Activated naive CD8-positive, alpha-beta T cell treated with anti-CD3 and anti-CD28 coated beads, Interleukin-2, amount 10 ng/mL, durations not matched to agents 7 days and 5 days (primary cell): ENCODE measurements around the gene ADGRD1. TPM values are rescaled to one million over a fixed set of nuclear protein-coding genes. Genes with fewer than 3 reads are reported as not detected.

Source experiments
- ATAC-seq: fragments of 150-1000 bp; cut with Tn5 transposase; one replicate; pipeline ENCODE4 v1.10.0; 2021; ENCODE audit warnings: low read depth, moderate library complexity
- POLR2A ChIA-PET: fragments of 350-600 bp; sonication (Branson Sonifier 250); formaldehyde crosslinking; loops from one replicate; lab custom pipeline; 2021; ENCODE audit warnings: antibody characterized with exemption; lab: Charles Lee
- DNase-seq: peaks from one replicate; pipeline ENCODE4 v3.0.0; 2021
- H3K27ac Mint-ChIP-seq: one replicate; pipeline ENCODE4 v1.8.0; 2022; ENCODE audit warnings: mild to moderate bottlenecking, mixed read lengths
- H3K27me3 Mint-ChIP-seq: one replicate; pipeline ENCODE4 v1.8.0; 2022; ENCODE audit warnings: mild to moderate bottlenecking, moderate library complexity, mixed read lengths
- H3K36me3 Mint-ChIP-seq: one replicate; pipeline ENCODE4 v1.8.0; 2021; ENCODE audit warnings: mild to moderate bottlenecking, mixed read lengths
- H3K4me1 Mint-ChIP-seq: one replicate; pipeline ENCODE4 v1.8.0; 2021; ENCODE audit warnings: mixed read lengths
- H3K4me3 Mint-ChIP-seq: one replicate; pipeline ENCODE4 v1.8.0; 2022; ENCODE audit warnings: mild to moderate bottlenecking, moderate library complexity, mixed read lengths
- H3K9me3 Mint-ChIP-seq: one replicate; pipeline ENCODE4 v1.8.0; 2021; ENCODE audit warnings: mixed read lengths
- total RNA-seq, 2 experiments: library from RNA; stranded (reverse); gene quantifications; one replicate each; pipeline ENCODE4 v1.2.3, GENCODE V29; 2021

ADGRD1 gene
- total RNA-seq, 2 experiments from 2014 or later: not detected

GRCh38 chr12:131084341-131085011 is 130.8 kb downstream of the ADGRD1 start:
- Mint-ChIP-seq H3K36me3 (no peaks in the 10 kb centered on the region), H3K4me1 (no peaks in the 10 kb centered on the region)
- ATAC-seq: no peak

DNA sequence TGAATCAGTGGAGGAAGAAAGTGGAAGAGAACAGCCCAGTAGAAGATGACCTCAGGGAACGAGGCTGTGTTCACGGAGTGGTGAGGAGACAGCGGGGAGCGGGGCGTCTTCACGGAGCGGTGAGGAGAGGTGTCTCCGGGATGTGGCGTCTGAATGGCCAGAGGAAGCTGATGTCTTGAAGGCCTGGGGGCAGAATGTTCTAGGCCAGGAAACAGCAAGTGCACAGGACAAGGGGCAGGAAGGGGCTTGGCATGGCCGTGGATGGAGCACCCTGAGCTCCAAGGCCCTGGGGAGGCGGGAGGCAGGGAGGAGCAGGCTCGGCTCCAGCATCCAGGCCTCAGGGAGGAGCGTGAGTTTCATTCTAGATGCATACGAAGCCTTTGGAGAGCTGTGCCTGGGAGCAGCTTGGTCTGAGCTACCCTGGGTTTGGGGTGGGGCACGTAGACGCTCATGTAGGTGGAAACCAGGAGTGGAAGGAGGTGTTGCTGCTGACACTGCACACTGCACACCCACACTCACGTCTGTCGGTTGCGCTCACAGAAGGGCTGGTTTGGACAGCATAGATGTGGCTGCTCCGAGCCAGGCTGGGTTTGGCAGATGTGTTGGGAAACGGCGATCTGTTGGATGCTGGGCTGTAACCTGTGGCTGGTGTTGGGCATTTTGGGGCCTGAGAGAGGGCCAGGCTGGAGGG is 131.6 kb downstream of the ADGRD1 start:
- peak; percentile 12 for DNase-seq
- Mint-ChIP-seq H3K9me3 (no peaks in the 10 kb centered on the region), H3K4me1 (no peaks in the 10 kb centered on the region), H3K27ac (no peak overlapping the region), H3K36me3 (no peaks in the 10 kb centered on the region), H3K4me3 (no peak overlapping the region), H3K27me3 (peaks cover 5% of the 10 kb centered on the region)
- POLR2A ChIA-PET: no interaction called here
- no peak for ATAC-seq

More at GRCh38 chr12:131084341-131085011, 130.8 kb downstream of the ADGRD1 start:
- POLR2A ChIA-PET: no interaction called here
- no peak overlapping the region for H3K4me3 Mint-ChIP-seq
- H3K27me3 Mint-ChIP-seq: peaks cover 7% of the 10 kb centered on the region
- no peak overlapping the region for H3K27ac Mint-ChIP-seq
- no peak for DNase-seq
- H3K9me3 Mint-ChIP-seq: no peaks in the 10 kb centered on the region

- no peak overlapping the region for H3K27ac Mint-ChIP-seq
- ATAC-seq (no peak), DNase-seq (no peak)
- H3K4me1 Mint-ChIP-seq: no peaks in the 10 kb centered on the region
- peaks cover 5% of the 10 kb centered on the region for H3K27me3 Mint-ChIP-seq
- POLR2A ChIA-PET: no interaction called here
- H3K36me3 Mint-ChIP-seq: no peaks in the 10 kb centered on the region
- H3K9me3 Mint-ChIP-seq: no peaks in the 10 kb centered on the region
- no peak overlapping the region for H3K4me3 Mint-ChIP-seq
Observed at GRCh38 chr12:131085816-131086591, 132.3 kb downstream of the ADGRD1 start.

- DNase-seq (peak; percentile 21), ATAC-seq (no peak)
- Mint-ChIP-seq H3K27ac (no peak overlapping the region), H3K4me3 (no peak overlapping the region), H3K9me3 (no peaks in the 10 kb centered on the region), H3K4me1 (peaks cover 5% of the 10 kb centered on the region), H3K27me3 (peaks cover under 1% of the 10 kb centered on the region), H3K36me3 (no peaks in the 10 kb centered on the region)
- POLR2A ChIA-PET: interaction anchor here (0.5 kb wide), 1 partner anchor 148 kb away, joined by 3 read pairs; no protein-coding TSS in a partner anchor
Observed at GRCh38 chr12:131087302-131087818, 133.7 kb downstream of the ADGRD1 start.

- H3K4me1 Mint-ChIP-seq: peaks cover 8% of the 10 kb centered on the region
- H3K36me3 Mint-ChIP-seq: no peaks in the 10 kb centered on the region
- no peak for ATAC-seq
- H3K27me3 Mint-ChIP-seq: no peaks in the 10 kb centered on the region
- no peak for DNase-seq
- no peaks in the 10 kb centered on the region for H3K9me3 Mint-ChIP-seq
- no peak overlapping the region for H3K27ac Mint-ChIP-seq
- no peak overlapping the region for H3K4me3 Mint-ChIP-seq
- POLR2A ChIA-PET: no interaction called here
Observed at GRCh38 chr12:131087991-131088700, 134.4 kb downstream of the ADGRD1 start.

- H3K4me1 Mint-ChIP-seq: peaks cover 9% of the 10 kb centered on the region
- no peaks in the 10 kb centered on the region for H3K9me3 Mint-ChIP-seq
- no peak overlapping the region for H3K27ac Mint-ChIP-seq
- ATAC-seq (no peak), DNase-seq (no peak)
- no peak overlapping the region for H3K4me3 Mint-ChIP-seq
- POLR2A ChIA-PET: no interaction called here
- H3K36me3 Mint-ChIP-seq: no peaks in the 10 kb centered on the region
- no peaks in the 10 kb centered on the region for H3K27me3 Mint-ChIP-seq
Observed at GRCh38 chr12:131088701-131089530, 135.2 kb downstream of the ADGRD1 start.

DNA sequence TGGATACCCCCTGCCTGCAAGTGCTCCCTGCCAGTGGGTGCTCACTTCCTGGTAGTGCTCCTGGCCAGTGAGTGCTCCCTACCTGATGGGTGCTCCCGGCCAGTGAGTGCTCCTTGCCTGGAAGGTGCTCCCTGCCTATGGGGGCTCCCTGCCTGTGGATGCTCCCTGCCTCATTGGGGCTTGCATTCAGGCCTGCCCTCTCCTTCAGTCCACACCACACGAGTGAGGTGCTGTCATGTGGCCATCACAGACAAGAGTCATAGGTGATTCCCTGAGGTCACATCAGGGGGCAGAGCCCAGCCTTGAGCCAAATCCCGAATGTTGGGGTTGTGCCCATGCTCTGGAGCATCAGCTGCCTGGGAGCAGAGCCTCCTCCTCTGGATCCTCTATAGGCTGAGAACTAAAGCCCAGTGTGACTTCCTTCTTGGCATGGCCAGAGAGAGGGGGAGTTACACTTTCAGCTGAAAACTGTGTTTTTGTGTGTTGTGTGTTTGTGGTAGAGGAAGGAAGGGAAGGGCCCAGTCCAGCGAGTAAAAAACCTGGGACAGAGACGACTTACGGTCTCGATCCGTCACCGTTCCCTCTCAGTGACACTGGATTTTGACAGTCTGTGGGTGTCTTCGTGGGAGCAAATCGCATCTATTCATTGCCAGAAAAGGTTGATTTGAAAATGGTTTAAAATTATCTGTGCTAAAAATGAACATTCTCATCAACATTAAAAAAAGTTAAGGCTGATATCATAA is 136.0 kb downstream of the ADGRD1 start:
- DNase-seq (peak; percentile 18), ATAC-seq (no peak)
- Mint-ChIP-seq H3K4me1 (peaks cover 9% of the 10 kb centered on the region), H3K27ac (no peak overlapping the region), H3K9me3 (no peaks in the 10 kb centered on the region), H3K4me3 (no peak overlapping the region), H3K27me3 (no peaks in the 10 kb centered on the region), H3K36me3 (no peaks in the 10 kb centered on the region)
- POLR2A ChIA-PET: no interaction called here

DNA sequence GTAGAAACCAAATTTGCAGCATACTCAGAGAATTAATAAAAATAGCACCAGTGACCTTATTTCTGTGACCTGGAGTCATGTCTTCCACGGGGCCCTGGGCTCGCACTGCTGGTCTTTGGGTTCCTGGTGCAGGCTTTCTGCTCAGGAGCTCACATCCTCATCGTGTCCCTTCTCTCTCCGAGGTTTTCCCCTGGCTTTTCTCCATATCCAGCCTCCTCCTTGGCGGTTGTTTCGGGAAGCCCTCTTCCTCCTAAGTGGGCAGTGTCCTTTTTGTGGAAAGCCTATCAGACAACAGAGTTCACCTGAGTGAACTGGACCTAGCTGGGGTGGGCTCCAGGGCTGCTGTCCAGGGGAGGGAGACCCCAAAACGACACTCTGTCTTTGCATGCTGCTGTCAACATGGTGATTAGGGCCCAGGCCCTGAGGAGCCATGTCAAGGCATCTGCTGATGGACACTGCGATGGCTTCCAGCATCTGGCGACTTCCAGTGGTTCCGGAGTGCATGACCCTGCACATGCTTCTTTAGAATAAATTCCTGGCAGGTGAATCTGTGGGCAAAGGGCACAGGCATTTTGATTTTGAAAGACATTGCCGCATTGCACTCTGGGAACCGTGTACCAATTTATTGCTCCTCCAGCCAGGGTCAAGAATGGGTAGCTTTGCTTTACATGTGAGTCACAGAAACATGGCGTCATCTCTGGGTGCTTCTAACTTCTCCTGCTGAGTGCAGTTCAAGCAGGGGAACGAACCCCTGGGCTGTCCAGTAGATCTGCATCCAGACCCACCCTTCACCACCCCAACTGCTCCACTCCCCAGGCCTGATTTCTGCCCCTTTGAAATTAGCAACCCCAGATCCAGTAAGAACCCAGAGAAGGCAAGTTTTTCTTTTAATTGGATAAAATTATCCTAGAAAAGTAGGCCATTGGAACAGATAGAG is 136.8 kb downstream of the ADGRD1 start:
- H3K9me3 Mint-ChIP-seq: no peaks in the 10 kb centered on the region
- POLR2A ChIA-PET: no interaction called here
- peaks cover 9% of the 10 kb centered on the region for H3K4me1 Mint-ChIP-seq
- no peak overlapping the region for H3K4me3 Mint-ChIP-seq
- H3K36me3 Mint-ChIP-seq: no peaks in the 10 kb centered on the region
- DNase-seq (no peak), ATAC-seq (no peak)
- peaks cover 2% of the 10 kb centered on the region for H3K27me3 Mint-ChIP-seq
- no peak overlapping the region for H3K27ac Mint-ChIP-seq

- POLR2A ChIA-PET: no interaction called here
- peaks cover 9% of the 10 kb centered on the region for H3K4me1 Mint-ChIP-seq
- no peak for ATAC-seq
- H3K27ac Mint-ChIP-seq: no peak overlapping the region
- no peak overlapping the region for H3K4me3 Mint-ChIP-seq
- peaks cover 4% of the 10 kb centered on the region for H3K27me3 Mint-ChIP-seq
- no peak for DNase-seq
- H3K36me3 Mint-ChIP-seq: no peaks in the 10 kb centered on the region
- no peaks in the 10 kb centered on the region for H3K9me3 Mint-ChIP-seq
Observed at GRCh38 chr12:131091413-131091975, 137.8 kb downstream of the ADGRD1 start.

DNA sequence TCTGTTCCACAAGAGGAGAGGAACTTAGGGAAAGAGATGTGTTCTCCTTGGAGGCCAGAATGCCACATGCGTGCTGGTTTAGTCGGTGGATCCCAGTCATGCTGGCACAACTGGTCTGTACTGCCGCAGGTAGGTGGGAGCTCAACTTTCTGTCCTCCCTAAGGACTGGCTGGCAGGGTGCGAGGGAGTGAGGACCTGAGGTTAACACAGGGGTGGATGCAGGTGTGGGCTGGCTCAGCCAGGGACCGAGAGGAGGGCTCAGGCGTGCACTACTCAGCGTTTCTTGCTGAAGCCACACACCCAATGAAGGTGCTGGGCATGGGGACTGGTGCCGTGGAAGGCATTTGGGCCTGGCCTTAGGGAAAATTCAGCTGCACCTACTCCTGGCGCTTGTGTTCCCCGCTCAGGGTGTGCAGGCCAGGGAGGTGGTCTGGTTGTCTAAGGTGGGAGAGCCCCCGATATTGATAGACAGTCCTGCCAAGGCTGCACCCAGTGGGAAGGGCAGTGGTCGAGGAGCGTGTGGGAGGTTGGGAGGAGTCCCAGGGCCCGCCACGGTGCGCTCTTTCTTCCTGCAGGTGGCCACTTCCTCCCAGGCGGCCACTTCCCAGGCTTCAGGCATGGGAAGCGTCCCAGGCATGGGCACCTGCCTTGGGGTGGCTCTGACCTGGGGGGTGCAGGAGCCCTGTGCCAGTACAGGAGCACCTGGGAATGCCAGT is 138.4 kb downstream of the ADGRD1 start:
- Mint-ChIP-seq H3K27me3 (peaks cover 4% of the 10 kb centered on the region), H3K27ac (no peak overlapping the region), H3K4me3 (no peak overlapping the region), H3K4me1 (peaks cover 9% of the 10 kb centered on the region), H3K9me3 (no peaks in the 10 kb centered on the region), H3K36me3 (no peaks in the 10 kb centered on the region)
- ATAC-seq: no peak
- peak; percentile 24 for DNase-seq
- POLR2A ChIA-PET: no interaction called here
